ENCODE results near the gene INPP5A.

Gene INPP5A

GRCh38 chr10:132681858-132682755 lies 144.5 kb downstream of the INPP5A start:
- DNase-seq, result no peak

GRCh38 chr10:132684164-132684891 lies 146.7 kb downstream of the INPP5A start:
- DNase-seq, result peak in 1 of 4 experiments; percentile 14

- no peak for DNase-seq
These were observed 147.7 kb downstream of the INPP5A start for GRCh38 chr10:132685101-132685891.

GRCh38 chr10:132685921-132686680 lies 148.5 kb downstream of the INPP5A start:
- no peak for DNase-seq

GRCh38 chr10:132687181-132687892 lies 149.8 kb downstream of the INPP5A start:
- DNase-seq, result no peak

GRCh38 chr10:132687893-132688579 lies 150.4 kb downstream of the INPP5A start:
- no peak for DNase-seq

GRCh38 chr10:132688580-132689420 lies 151.2 kb downstream of the INPP5A start:
- no peak for DNase-seq

- no peak for DNase-seq
These were observed 152.3 kb downstream of the INPP5A start for GRCh38 chr10:132689721-132690360.

- DNase-seq, result no peak
These were observed 152.8 kb downstream of the INPP5A start for GRCh38 chr10:132690401-132690800.

- no peak for DNase-seq
These were observed 153.4 kb downstream of the INPP5A start for GRCh38 chr10:132690821-132691610.

GRCh38 chr10:132691711-132692153 lies 154.1 kb downstream of the INPP5A start:
- DNase-seq, result no peak

- DNase-seq, result no peak
These were observed 154.7 kb downstream of the INPP5A start for GRCh38 chr10:132692311-132692710.

- DNase-seq, result no peak
These were observed 156.1 kb downstream of the INPP5A start for GRCh38 chr10:132693676-132694075.

- DNase-seq, result no peak
These were observed 158.6 kb downstream of the INPP5A start for GRCh38 chr10:132696204-132696603.

- no peak for DNase-seq
These were observed 159.4 kb downstream of the INPP5A start for GRCh38 chr10:132696728-132697577.

- no peak for DNase-seq
These were observed 160.1 kb downstream of the INPP5A start for GRCh38 chr10:132697578-132698200.

GRCh38 chr10:132698211-132698751 lies 160.7 kb downstream of the INPP5A start:
- DNase-seq, result no peak

All from activated CD4-positive, CD25-positive, alpha-beta regulatory T cell (primary cell).